Esophagus squamous epithelium (tissue), 4 donors: Measurements from ENCODE around the gene IFNL1.

ENCODE experiments used
- POLR2A ChIP-seq, 4 donors: fragments of 450-650 bp; IDR thresholded peaks; one replicate each; pipeline ENCODE4 v1.6.1; 2017; ENCODE audit warnings: antibody characterized with exemption in 4 of 4, mild to moderate bottlenecking in 4 of 4, moderate library complexity in 3 of 4
- TF ChIP-seq, protein P1 (sequence below), 6 experiments: fragments of 450-650 bp in 4 of 6; fragments of 200-600 bp in 2 of 6; sonication (generic) in 2 of 6; IDR thresholded peaks; one replicate each; pipeline ENCODE4 v1.5.1; 2016 to 2019; ENCODE audit warnings: antibody characterized with exemption in 6 of 6, mild to moderate bottlenecking in 4 of 6, moderate library complexity in 4 of 6

DNA sequence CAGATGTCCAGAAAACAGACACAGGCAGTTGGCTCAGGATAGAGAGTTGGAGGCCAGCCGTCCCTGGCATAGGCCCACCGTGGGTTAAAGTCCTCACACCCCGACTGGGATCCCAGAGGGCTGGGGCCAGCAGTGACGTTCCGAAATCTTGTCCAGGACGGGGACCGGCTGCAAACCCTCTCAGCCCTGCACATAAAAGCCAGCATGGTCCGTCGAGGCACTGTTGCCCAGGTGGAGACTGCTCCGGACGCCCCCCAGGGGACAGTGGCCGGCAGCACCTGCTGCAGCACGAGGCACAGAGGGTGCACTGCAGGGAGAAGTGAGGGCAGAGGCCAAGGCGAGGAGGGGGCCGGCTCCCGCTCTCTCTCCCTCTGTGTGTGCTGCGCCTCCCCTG lies 32.3 kb upstream of the IFNL1 start:
- TF ChIP-seq, protein P1, sequence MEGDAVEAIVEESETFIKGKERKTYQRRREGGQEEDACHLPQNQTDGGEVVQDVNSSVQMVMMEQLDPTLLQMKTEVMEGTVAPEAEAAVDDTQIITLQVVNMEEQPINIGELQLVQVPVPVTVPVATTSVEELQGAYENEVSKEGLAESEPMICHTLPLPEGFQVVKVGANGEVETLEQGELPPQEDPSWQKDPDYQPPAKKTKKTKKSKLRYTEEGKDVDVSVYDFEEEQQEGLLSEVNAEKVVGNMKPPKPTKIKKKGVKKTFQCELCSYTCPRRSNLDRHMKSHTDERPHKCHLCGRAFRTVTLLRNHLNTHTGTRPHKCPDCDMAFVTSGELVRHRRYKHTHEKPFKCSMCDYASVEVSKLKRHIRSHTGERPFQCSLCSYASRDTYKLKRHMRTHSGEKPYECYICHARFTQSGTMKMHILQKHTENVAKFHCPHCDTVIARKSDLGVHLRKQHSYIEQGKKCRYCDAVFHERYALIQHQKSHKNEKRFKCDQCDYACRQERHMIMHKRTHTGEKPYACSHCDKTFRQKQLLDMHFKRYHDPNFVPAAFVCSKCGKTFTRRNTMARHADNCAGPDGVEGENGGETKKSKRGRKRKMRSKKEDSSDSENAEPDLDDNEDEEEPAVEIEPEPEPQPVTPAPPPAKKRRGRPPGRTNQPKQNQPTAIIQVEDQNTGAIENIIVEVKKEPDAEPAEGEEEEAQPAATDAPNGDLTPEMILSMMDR (IDR thresholded peaks at IDR 0.05): no peak
- TF ChIP-seq POLR2A (IDR thresholded peaks at IDR 0.05): no peak
